WTC11 (cell line): Measurements from ENCODE around the gene COL16A1. TPM values are rescaled to one million over a fixed set of nuclear protein-coding genes. Genes with fewer than 3 reads are reported as not detected.

Experiments used
- ATAC-seq: fragments of 200-7000 bp; cut with Tn5 transposase; 2 replicates; pipeline ENCODE4 v1.10.0; 2021; ENCODE audit warnings: mild to moderate bottlenecking, moderate library complexity
- CTCF ChIA-PET: fragments of 300-600 bp; sonication (Branson Sonifier 250); formaldehyde crosslinking; loops from one replicate; lab custom pipeline; 2021; ENCODE audit warnings: antibody characterized with exemption; lab: Charles Lee
- POLR2A ChIA-PET: fragments of 350-600 bp; sonication (Branson Sonifier 250); formaldehyde crosslinking; loops from one replicate; lab custom pipeline; 2021; ENCODE audit warnings: antibody characterized with exemption; lab: Charles Lee
- DNase-seq: peaks from one replicate; pipeline ENCODE4 v3.0.0; 2021; ENCODE audit warnings: low spot score
- H3K27ac Mint-ChIP-seq: 2 replicates; pipeline ENCODE4 v1.8.0; 2021; ENCODE audit warnings: mixed read lengths
- H3K27me3 Mint-ChIP-seq: 2 replicates; pipeline ENCODE4 v1.8.0; 2021; ENCODE audit warnings: low read depth, mild to moderate bottlenecking, moderate library complexity, mixed read lengths
- H3K36me3 Mint-ChIP-seq: 2 replicates; pipeline ENCODE4 v1.8.0; 2021; ENCODE audit warnings: mixed read lengths
- H3K4me1 Mint-ChIP-seq: 2 replicates; pipeline ENCODE4 v1.8.0; 2022; ENCODE audit warnings: mixed read lengths
- H3K4me3 Mint-ChIP-seq: 2 replicates; pipeline ENCODE4 v1.8.0; 2021; ENCODE audit warnings: mild to moderate bottlenecking, moderate library complexity, mixed read lengths
- H3K9me3 Mint-ChIP-seq: 2 replicates; pipeline ENCODE4 v1.8.0; 2021; ENCODE audit warnings: mixed read lengths
- E2F1 ChIP-seq: sonication (generic); formaldehyde crosslinking; IDR thresholded peaks from 2 replicates; pipeline ENCODE4 v1.8.0; 2022; ENCODE audit warnings: mild to moderate bottlenecking, missing genetic modification reagents
- E2F5 ChIP-seq: sonication (generic); formaldehyde crosslinking; IDR thresholded peaks from 2 replicates; pipeline ENCODE4 v1.8.1; 2022; ENCODE audit warnings: mild to moderate bottlenecking, moderate library complexity, missing genetic modification reagents
- ELF4 ChIP-seq: sonication (generic); formaldehyde crosslinking; IDR thresholded peaks from 2 replicates; pipeline ENCODE4 v1.8.1; 2022; ENCODE audit warnings: low read depth, mild to moderate bottlenecking, moderate library complexity, missing genetic modification reagents
- FOXK1 ChIP-seq: sonication (generic); formaldehyde crosslinking; IDR thresholded peaks from 2 replicates; pipeline ENCODE4 v1.8.0; 2022; ENCODE audit warnings: mild to moderate bottlenecking, moderate library complexity, missing genetic modification reagents
- FOXP1 ChIP-seq: sonication (generic); formaldehyde crosslinking; IDR thresholded peaks from 2 replicates; pipeline ENCODE4 v1.8.0; 2022; ENCODE audit warnings: missing genetic modification reagents, mild to moderate bottlenecking, moderate library complexity, borderline replicate concordance
- FOXP4 ChIP-seq: sonication (generic); formaldehyde crosslinking; IDR thresholded peaks from 2 replicates; pipeline ENCODE4 v1.8.0; 2022; ENCODE audit warnings: mild to moderate bottlenecking, missing genetic modification reagents
- NR1H2 ChIP-seq: sonication (generic); formaldehyde crosslinking; IDR thresholded peaks from 2 replicates; pipeline ENCODE4 v1.9.0; 2021; ENCODE audit warnings: mild to moderate bottlenecking, moderate library complexity, missing genetic modification reagents
- SMAD4 ChIP-seq: sonication (generic); formaldehyde crosslinking; IDR thresholded peaks from 2 replicates; pipeline ENCODE4 v1.8.0; 2022; ENCODE audit warnings: mild to moderate bottlenecking, missing genetic modification reagents
- USF2 ChIP-seq: sonication (generic); formaldehyde crosslinking; IDR thresholded peaks from 2 replicates; pipeline ENCODE4 v1.8.1; 2023; ENCODE audit warnings: mild to moderate bottlenecking, missing genetic modification reagents, moderate library complexity
- ZNF138 ChIP-seq: sonication (generic); formaldehyde crosslinking; conservative IDR thresholded peaks from 2 replicates; pipeline ENCODE4 v1.8.1; 2022; ENCODE audit warnings: mild to moderate bottlenecking, moderate library complexity, missing genetic modification reagents
- ZNF281 ChIP-seq: sonication (generic); formaldehyde crosslinking; IDR thresholded peaks from 2 replicates; pipeline ENCODE4 v1.8.0; 2023; ENCODE audit warnings: mild to moderate bottlenecking, missing genetic modification reagents
- ZNF317 ChIP-seq: sonication (generic); formaldehyde crosslinking; IDR thresholded peaks from 2 replicates; pipeline ENCODE4 v1.8.1; 2023; ENCODE audit warnings: low read depth, mild to moderate bottlenecking, moderate library complexity, missing genetic modification reagents, borderline replicate concordance
- ZNF532 ChIP-seq: fragments of 250-450 bp; sonication (Bioruptor Pico); IDR thresholded peaks from 2 replicates; pipeline ENCODE4 v1.9.0; 2021; ENCODE audit warnings: mild to moderate bottlenecking, borderline replicate concordance
- total RNA-seq: library from RNA; stranded (reverse); gene quantifications from 3 replicates; pipeline ENCODE4 v1.2.3, GENCODE V29; 2021
- TF ChIP-seq, protein P1 (sequence below): sonication (generic); formaldehyde crosslinking; IDR thresholded peaks from 2 replicates; pipeline ENCODE4 v1.8.0; 2022; ENCODE audit warnings: mild to moderate bottlenecking, missing genetic modification reagents
- TF ChIP-seq, protein P2 (sequence below): sonication (generic); formaldehyde crosslinking; IDR thresholded peaks from 2 replicates; pipeline ENCODE4 v1.8.0; 2023; ENCODE audit warnings: missing genetic modification reagents
- TF ChIP-seq, protein P3 (sequence below): fragments of 200-600 bp; IDR thresholded peaks from 2 replicates; pipeline ENCODE4 v1.8.0; 2022; ENCODE audit warnings: antibody characterized with exemption
- TF ChIP-seq, protein P4 (sequence below): sonication (generic); formaldehyde crosslinking; IDR thresholded peaks from 2 replicates; pipeline ENCODE4 v1.8.1; 2023; ENCODE audit warnings: mild to moderate bottlenecking, missing genetic modification reagents
- TF ChIP-seq, protein P5 (sequence below): fragments of 250-450 bp; sonication (Bioruptor Pico); IDR thresholded peaks from 2 replicates; pipeline ENCODE4 v1.8.0; 2021; ENCODE audit warnings: mild to moderate bottlenecking

The COL16A1 gene
- total RNA-seq, 1 experiment from 2014 or later: 8.8 TPM

- H3K27me3 Mint-ChIP-seq: no peaks in the 10 kb centered on the region
- H3K4me3 Mint-ChIP-seq: no peak overlapping the region
- DNase-seq (no peak), ATAC-seq (no peak)
- ChIA-PET POLR2A (no interaction called here), CTCF (interaction anchor here (1.1 to 2.0 kb wide), 2 partner anchors 31 to 94 kb away, joined by 4 to 8 read pairs; no protein-coding TSS in a partner anchor)
- no peak for TF ChIP-seq ZNF317 (CRISPR knock-in tag)
- no peak for TF ChIP-seq NR1H2
- TF ChIP-seq USF2 (CRISPR knock-in tag): no peak
- no peak for TF ChIP-seq FOXP1 (CRISPR knock-in tag)
- TF ChIP-seq E2F5 (CRISPR knock-in tag): no peak
- TF ChIP-seq, protein P1, sequence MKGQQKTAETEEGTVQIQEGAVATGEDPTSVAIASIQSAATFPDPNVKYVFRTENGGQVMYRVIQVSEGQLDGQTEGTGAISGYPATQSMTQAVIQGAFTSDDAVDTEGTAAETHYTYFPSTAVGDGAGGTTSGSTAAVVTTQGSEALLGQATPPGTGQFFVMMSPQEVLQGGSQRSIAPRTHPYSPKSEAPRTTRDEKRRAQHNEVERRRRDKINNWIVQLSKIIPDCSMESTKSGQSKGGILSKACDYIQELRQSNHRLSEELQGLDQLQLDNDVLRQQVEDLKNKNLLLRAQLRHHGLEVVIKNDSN (CRISPR knock-in tag): no peak
- TF ChIP-seq ZNF138 (CRISPR knock-in tag): no peak
- TF ChIP-seq FOXK1 (CRISPR knock-in tag): no peak
- TF ChIP-seq ZNF281: no peak
- TF ChIP-seq, protein P2, sequence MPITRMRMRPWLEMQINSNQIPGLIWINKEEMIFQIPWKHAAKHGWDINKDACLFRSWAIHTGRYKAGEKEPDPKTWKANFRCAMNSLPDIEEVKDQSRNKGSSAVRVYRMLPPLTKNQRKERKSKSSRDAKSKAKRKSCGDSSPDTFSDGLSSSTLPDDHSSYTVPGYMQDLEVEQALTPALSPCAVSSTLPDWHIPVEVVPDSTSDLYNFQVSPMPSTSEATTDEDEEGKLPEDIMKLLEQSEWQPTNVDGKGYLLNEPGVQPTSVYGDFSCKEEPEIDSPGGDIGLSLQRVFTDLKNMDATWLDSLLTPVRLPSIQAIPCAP: no peak
- TF ChIP-seq FOXP4: no peak
- TF ChIP-seq, protein P3, sequence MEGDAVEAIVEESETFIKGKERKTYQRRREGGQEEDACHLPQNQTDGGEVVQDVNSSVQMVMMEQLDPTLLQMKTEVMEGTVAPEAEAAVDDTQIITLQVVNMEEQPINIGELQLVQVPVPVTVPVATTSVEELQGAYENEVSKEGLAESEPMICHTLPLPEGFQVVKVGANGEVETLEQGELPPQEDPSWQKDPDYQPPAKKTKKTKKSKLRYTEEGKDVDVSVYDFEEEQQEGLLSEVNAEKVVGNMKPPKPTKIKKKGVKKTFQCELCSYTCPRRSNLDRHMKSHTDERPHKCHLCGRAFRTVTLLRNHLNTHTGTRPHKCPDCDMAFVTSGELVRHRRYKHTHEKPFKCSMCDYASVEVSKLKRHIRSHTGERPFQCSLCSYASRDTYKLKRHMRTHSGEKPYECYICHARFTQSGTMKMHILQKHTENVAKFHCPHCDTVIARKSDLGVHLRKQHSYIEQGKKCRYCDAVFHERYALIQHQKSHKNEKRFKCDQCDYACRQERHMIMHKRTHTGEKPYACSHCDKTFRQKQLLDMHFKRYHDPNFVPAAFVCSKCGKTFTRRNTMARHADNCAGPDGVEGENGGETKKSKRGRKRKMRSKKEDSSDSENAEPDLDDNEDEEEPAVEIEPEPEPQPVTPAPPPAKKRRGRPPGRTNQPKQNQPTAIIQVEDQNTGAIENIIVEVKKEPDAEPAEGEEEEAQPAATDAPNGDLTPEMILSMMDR: no peak
- TF ChIP-seq ELF4 (CRISPR knock-in tag): no peak
- TF ChIP-seq ZNF532 (CRISPR knock-in tag): no peak
- TF ChIP-seq, protein P4, sequence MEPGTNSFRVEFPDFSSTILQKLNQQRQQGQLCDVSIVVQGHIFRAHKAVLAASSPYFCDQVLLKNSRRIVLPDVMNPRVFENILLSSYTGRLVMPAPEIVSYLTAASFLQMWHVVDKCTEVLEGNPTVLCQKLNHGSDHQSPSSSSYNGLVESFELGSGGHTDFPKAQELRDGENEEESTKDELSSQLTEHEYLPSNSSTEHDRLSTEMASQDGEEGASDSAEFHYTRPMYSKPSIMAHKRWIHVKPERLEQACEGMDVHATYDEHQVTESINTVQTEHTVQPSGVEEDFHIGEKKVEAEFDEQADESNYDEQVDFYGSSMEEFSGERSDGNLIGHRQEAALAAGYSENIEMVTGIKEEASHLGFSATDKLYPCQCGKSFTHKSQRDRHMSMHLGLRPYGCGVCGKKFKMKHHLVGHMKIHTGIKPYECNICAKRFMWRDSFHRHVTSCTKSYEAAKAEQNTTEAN: no peak
- TF ChIP-seq SMAD4 (CRISPR knock-in tag): no peak
- no peak for TF ChIP-seq E2F1
- TF ChIP-seq, protein P5, sequence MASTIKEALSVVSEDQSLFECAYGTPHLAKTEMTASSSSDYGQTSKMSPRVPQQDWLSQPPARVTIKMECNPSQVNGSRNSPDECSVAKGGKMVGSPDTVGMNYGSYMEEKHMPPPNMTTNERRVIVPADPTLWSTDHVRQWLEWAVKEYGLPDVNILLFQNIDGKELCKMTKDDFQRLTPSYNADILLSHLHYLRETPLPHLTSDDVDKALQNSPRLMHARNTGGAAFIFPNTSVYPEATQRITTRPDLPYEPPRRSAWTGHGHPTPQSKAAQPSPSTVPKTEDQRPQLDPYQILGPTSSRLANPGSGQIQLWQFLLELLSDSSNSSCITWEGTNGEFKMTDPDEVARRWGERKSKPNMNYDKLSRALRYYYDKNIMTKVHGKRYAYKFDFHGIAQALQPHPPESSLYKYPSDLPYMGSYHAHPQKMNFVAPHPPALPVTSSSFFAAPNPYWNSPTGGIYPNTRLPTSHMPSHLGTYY (CRISPR knock-in tag): no peak
- peaks cover 7% of the 10 kb centered on the region for H3K4me1 Mint-ChIP-seq
- no peak overlapping the region for H3K27ac Mint-ChIP-seq
- no peaks in the 10 kb centered on the region for H3K36me3 Mint-ChIP-seq
- H3K9me3 Mint-ChIP-seq: no peaks in the 10 kb centered on the region
Observed at GRCh38 chr1:31695327-31695726, 8.5 kb downstream of the COL16A1 start.
